Measurements from ENCODE around the gene EPB41L4B.

- TF ChIP-seq CTCF (conservative IDR thresholded peaks at IDR 0.05; ENCODE audit: low read length), result peak; percentile 57
- no peak for TF ChIP-seq EZH2phosphoT487 (IDR thresholded peaks at IDR 0.05; ENCODE audit: borderline replicate concordance)
Measured at GRCh38 chr9:109143881-109144562, 176.8 kb downstream of the EPB41L4B start.
